GM12801 (cell line): ENCODE measurements around the gene ACAN.

Experiments
- CTCF ChIP-seq: IDR thresholded peaks from one replicate; pipeline ENCODE4 v1.5.1; 2011; ENCODE audit warnings: control low read depth; ENCODE audit not compliant: insufficient read length; ENCODE audit errors: extremely low read depth

Gene ACAN

GRCh38 chr15:88887068-88887580 is 83.9 kb downstream of the ACAN start:
- no peak for TF ChIP-seq CTCF

- no peak for TF ChIP-seq CTCF
Observed at GRCh38 chr15:88888719-88889118, 85.5 kb downstream of the ACAN start.

- TF ChIP-seq CTCF, result no peak
Observed at GRCh38 chr15:88890495-88890894, 87.3 kb downstream of the ACAN start.

DNA sequence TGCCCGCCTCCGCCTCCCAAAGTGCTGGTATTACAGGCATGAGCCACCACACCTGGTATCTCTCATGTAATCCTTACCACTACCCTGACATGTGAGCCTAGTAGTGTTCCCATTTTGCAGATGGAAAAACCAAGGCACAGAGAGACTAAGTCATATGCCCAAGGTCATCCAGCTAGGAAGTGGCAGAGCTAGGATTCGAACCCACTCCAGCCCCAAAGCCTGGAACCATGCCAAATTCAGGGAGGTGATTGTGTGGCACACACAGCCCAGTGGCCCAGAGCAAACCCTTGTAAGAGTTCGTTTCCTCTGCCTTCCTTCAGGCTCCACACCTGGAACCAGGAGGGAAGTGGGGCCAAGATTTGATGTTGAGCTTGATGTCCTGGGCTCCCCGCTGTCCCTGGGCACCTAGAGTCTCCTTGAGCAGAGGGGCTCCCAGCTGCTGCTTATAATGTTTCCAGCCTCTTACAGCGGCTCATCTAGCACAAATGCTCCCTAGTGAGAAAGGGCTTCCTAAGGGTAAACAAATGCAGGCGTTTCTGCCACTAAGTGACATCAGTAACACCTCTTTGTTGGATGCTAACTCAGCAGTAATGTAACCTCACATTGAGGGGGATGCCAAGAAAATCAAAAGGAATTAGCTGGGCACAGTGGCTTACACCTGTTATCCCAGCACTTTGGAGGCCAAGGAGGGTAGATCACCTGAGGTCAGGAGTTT is 88.5 kb downstream of the ACAN start:
- TF ChIP-seq CTCF, result no peak

GRCh38 chr15:88894348-88894818 is 91.1 kb downstream of the ACAN start:
- TF ChIP-seq CTCF, result no peak

GRCh38 chr15:88894819-88895767 is 91.9 kb downstream of the ACAN start, which contains the start of gene HAPLN3:
Gene HAPLN3 (minus strand): TSS chr15:88895544. CDS start chr15:88887298, 8,246 bp downstream.
- TF ChIP-seq CTCF, result no peak
